Panc1 (cell line): ENCODE data around the gene SEPTIN5. TPM values are rescaled to one million over a fixed set of nuclear protein-coding genes. Genes with fewer than 3 reads are reported as not detected.

ENCODE experiments used
- ATAC-seq: fragments of 200-7000 bp; cut with Tn5 transposase; 2 replicates; pipeline ENCODE4 v1.9.1; 2020; ENCODE audit warnings: mild to moderate bottlenecking, moderate library complexity
- BruUV-seq: library from RNA; stranded (reverse); fragments of 400-500 nt; replicated peaks from 2 replicates; lab custom pipeline; 2021; lab: Mats Ljungman, UMichigan
- CTCF ChIA-PET: fragments of 300-600 bp; sonication (Branson Sonifier 250); formaldehyde crosslinking; loops from one replicate; lab custom pipeline; 2022; ENCODE audit warnings: antibody characterized with exemption; lab: Charles Lee
- POLR2A ChIA-PET: fragments of 300-600 bp; sonication (Branson Sonifier 250); formaldehyde crosslinking; loops from one replicate; lab custom pipeline; 2022; ENCODE audit warnings: antibody characterized with exemption; lab: Charles Lee
- DNase-seq: peaks from one replicate; pipeline ENCODE4 v3.0.0-alpha.2; 2010; ENCODE audit warnings: low read depth, low spot score
- H3K27ac ChIP-seq: 2 replicates; pipeline ENCODE4 v1.5.1; 2011; ENCODE audit warnings: mild to moderate bottlenecking, low read length, inconsistent platforms
- H3K27me3 ChIP-seq: fragments of 200-500 bp; sonication (Bioruptor generic); 2 replicates; pipeline ENCODE4 v1.6.0; 2014; ENCODE audit warnings: low read length, inconsistent platforms; ENCODE audit not compliant: control insufficient read depth, insufficient read depth
- H3K36me3 ChIP-seq: fragments of 200-500 bp; sonication (Bioruptor generic); 2 replicates; pipeline ENCODE4 v1.5.1; 2014; ENCODE audit warnings: inconsistent platforms, mild to moderate bottlenecking, low read length, moderate library complexity; ENCODE audit not compliant: control insufficient read depth, insufficient read depth
- H3K4me1 ChIP-seq: 2 replicates; pipeline ENCODE4 v1.5.1; 2011; ENCODE audit warnings: inconsistent platforms, mild to moderate bottlenecking, low read length, moderate library complexity; ENCODE audit not compliant: control insufficient read depth, insufficient read depth
- H3K4me3 ChIP-seq, 2 experiments: 2 replicates each; pipeline ENCODE4 v1.5.1; 2011 to 2012; ENCODE audit warnings: low read depth in 2 of 2, low read length in 2 of 2, mild to moderate bottlenecking in 2 of 2, inconsistent platforms in 1 of 2, moderate library complexity in 1 of 2
- H3K9me3 ChIP-seq: fragments of 200-500 bp; sonication (Bioruptor generic); 2 replicates; pipeline ENCODE4 v1.5.1; 2014; ENCODE audit warnings: low read depth, mild to moderate bottlenecking, inconsistent platforms, low read length, moderate library complexity; ENCODE audit not compliant: control insufficient read depth, insufficient read depth
- POLR2AphosphoS5 ChIP-seq: IDR thresholded peaks from 2 replicates; pipeline ENCODE4 v1.6.1; 2012; ENCODE audit warnings: mild to moderate bottlenecking, low read depth, low read length, moderate library complexity
- SIN3A ChIP-seq: IDR thresholded peaks from 2 replicates; pipeline ENCODE4 v1.6.1; 2012; ENCODE audit warnings: low read depth, mild to moderate bottlenecking, low read length, moderate library complexity, borderline replicate concordance; ENCODE audit not compliant: insufficient read depth
- TCF7L2 ChIP-seq: IDR thresholded peaks from 2 replicates; pipeline ENCODE4 v1.6.1; 2011; ENCODE audit warnings: mild to moderate bottlenecking, low read depth, low read length, inconsistent platforms
- in situ Hi-C: cut with HindIII; loops from 2 replicates; pipeline ENCODE4 v1.10.0; 2016; ENCODE audit warnings: low sequenced_read_pairs, low pct_unique_long_range_greater_than_20kb
- intact Hi-C: fragments of 100-400 bp; cut with micrococcal nuclease; formaldehyde crosslinking; loops from one replicate; pipeline ENCODE4 v1.10.0; 2022; ENCODE audit not compliant: unreplicated experiment
- total RNA-seq: library from RNA; stranded (reverse); gene quantifications from one replicate; pipeline ENCODE4 v1.2.1, GENCODE V29; 2021; ENCODE audit not compliant: unreplicated experiment
- TF ChIP-seq, protein P1 (sequence below), 2 experiments: IDR thresholded peaks; 2 replicates each; pipeline ENCODE4 v1.6.1; 2011 to 2012; ENCODE audit warnings: low read depth in 2 of 2, control low read depth in 1 of 2, low read length in 1 of 2, mild to moderate bottlenecking in 1 of 2, moderate library complexity in 1 of 2; ENCODE audit not compliant: insufficient read depth in 1 of 2
- TF ChIP-seq, protein P2 (sequence below): fragments of 450-650 bp; IDR thresholded peaks from 2 replicates; pipeline ENCODE4 v1.5.1; 2017; ENCODE audit warnings: mild to moderate bottlenecking

The SEPTIN5 gene
- total RNA-seq, 1 experiment from 2014 or later, result 17.2 TPM

DNA sequence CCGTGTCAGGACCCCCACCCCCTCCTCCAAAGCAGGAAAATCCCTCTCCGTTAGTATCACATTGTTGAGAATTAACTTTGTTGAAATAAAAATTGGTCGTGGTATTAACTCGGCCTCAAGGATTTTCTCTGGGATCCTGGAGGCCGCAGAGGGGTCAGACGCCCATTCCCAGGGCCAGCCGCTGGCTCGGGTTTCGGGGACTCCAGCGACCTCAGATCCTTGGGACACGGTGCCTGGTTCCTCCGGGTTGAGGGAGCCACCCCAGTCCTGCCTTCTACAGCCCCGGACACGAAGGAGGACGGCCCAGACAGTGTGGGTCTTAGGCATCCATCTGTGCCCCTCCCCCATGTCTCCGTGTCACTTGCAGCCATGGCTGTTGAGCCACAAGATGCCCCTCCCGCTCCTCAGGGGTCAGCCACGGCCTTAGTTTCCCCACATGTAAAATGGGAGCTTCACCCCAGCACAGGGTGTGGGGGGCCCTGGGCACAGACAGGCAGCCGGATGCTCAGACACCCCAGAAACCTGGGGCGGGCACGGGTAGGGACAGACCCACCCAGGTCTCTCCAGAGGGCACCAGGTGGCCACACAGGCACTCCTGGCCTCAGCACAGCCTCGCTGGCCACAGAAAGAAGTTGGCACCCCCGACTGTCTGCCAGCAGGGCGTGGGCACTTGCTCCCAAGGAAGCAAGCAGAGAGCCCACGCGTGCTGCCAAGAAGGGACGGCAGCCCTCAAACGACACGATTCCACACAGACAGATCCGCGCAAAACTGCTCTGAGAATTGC lies 24.6 kb downstream of the SEPTIN5 start:
- no peak for DNase-seq
- no peaks in the 10 kb centered on the region for H3K36me3 ChIP-seq
- ChIA-PET CTCF (no interaction called here), POLR2A (no interaction called here)
- ATAC-seq, result no peak
- no TSS peak for BruUV-seq
- in situ Hi-C loops, result no loop called here
- no peak overlapping the region for H3K4me3 ChIP-seq
- no peaks in the 10 kb centered on the region for H3K27me3 ChIP-seq
- H3K27ac ChIP-seq, result no peak overlapping the region
- no peaks in the 10 kb centered on the region for H3K4me1 ChIP-seq
- TF ChIP-seq SIN3A (no peak), TCF7L2 (no peak)
- TF ChIP-seq, protein P1, sequence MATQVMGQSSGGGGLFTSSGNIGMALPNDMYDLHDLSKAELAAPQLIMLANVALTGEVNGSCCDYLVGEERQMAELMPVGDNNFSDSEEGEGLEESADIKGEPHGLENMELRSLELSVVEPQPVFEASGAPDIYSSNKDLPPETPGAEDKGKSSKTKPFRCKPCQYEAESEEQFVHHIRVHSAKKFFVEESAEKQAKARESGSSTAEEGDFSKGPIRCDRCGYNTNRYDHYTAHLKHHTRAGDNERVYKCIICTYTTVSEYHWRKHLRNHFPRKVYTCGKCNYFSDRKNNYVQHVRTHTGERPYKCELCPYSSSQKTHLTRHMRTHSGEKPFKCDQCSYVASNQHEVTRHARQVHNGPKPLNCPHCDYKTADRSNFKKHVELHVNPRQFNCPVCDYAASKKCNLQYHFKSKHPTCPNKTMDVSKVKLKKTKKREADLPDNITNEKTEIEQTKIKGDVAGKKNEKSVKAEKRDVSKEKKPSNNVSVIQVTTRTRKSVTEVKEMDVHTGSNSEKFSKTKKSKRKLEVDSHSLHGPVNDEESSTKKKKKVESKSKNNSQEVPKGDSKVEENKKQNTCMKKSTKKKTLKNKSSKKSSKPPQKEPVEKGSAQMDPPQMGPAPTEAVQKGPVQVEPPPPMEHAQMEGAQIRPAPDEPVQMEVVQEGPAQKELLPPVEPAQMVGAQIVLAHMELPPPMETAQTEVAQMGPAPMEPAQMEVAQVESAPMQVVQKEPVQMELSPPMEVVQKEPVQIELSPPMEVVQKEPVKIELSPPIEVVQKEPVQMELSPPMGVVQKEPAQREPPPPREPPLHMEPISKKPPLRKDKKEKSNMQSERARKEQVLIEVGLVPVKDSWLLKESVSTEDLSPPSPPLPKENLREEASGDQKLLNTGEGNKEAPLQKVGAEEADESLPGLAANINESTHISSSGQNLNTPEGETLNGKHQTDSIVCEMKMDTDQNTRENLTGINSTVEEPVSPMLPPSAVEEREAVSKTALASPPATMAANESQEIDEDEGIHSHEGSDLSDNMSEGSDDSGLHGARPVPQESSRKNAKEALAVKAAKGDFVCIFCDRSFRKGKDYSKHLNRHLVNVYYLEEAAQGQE (IDR thresholded peaks at IDR 0.05; ENCODE audit: insufficient read depth in 1 of 2, low read depth in 2 of 2, low read length in 1 of 2), result no peak
- TF ChIP-seq, protein P2, sequence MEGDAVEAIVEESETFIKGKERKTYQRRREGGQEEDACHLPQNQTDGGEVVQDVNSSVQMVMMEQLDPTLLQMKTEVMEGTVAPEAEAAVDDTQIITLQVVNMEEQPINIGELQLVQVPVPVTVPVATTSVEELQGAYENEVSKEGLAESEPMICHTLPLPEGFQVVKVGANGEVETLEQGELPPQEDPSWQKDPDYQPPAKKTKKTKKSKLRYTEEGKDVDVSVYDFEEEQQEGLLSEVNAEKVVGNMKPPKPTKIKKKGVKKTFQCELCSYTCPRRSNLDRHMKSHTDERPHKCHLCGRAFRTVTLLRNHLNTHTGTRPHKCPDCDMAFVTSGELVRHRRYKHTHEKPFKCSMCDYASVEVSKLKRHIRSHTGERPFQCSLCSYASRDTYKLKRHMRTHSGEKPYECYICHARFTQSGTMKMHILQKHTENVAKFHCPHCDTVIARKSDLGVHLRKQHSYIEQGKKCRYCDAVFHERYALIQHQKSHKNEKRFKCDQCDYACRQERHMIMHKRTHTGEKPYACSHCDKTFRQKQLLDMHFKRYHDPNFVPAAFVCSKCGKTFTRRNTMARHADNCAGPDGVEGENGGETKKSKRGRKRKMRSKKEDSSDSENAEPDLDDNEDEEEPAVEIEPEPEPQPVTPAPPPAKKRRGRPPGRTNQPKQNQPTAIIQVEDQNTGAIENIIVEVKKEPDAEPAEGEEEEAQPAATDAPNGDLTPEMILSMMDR, result no peak
- no peaks in the 10 kb centered on the region for H3K9me3 ChIP-seq
- intact Hi-C loops, result no loop called here

DNA sequence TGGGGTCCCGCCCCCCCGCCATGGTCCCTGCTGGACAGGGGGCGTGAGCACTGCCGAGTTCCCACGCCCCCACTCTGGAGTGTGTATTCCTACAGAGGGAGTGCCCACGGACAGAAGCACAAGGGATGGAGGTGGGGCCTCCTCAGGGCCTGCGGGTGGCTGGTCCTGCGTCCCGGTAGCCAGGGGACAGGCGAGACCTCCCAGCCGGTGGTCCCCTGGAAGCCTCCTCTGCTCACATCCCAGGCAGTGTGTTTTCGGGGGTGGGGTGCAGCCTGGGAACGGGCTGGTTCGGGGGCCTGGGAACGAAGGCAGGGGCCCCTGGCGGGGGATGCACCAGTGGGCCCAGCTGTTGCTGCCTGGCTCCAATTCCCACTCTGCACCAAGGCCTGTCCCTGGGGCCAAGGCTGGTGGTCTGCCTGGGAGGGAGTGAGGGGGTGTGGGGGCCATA lies 25.2 kb downstream of the SEPTIN5 start:
- in situ Hi-C loops (no loop called here), intact Hi-C loops (no loop called here)
- no peak overlapping the region for H3K4me3 ChIP-seq
- no TSS peak for BruUV-seq
- TF ChIP-seq, protein P1 (IDR thresholded peaks at IDR 0.05; ENCODE audit: insufficient read depth in 1 of 2, low read depth in 2 of 2, low read length in 1 of 2), result no peak
- TF ChIP-seq TCF7L2 (no peak), SIN3A (no peak), POLR2AphosphoS5 (no peak)
- TF ChIP-seq, protein P2, result no peak
- H3K9me3 ChIP-seq, result no peaks in the 10 kb centered on the region
- DNase-seq, result no peak
- no peaks in the 10 kb centered on the region for H3K4me1 ChIP-seq
- ChIA-PET CTCF (interaction anchor here (0.6 kb wide), 1 partner anchor 39 kb away, joined by 5 read pairs; no protein-coding TSS in a partner anchor), POLR2A (no interaction called here)
- H3K27me3 ChIP-seq, result no peaks in the 10 kb centered on the region
- ATAC-seq, result no peak
- H3K36me3 ChIP-seq, result no peaks in the 10 kb centered on the region
- H3K27ac ChIP-seq, result no peak overlapping the region
